Measurements from ENCODE around the gene S1PR4. TPM values are rescaled to one million over a fixed set of nuclear protein-coding genes. Genes with fewer than 3 reads are reported as not detected.
A peak's percentile ranks its signal among the peaks of the same experiment; 100 is the strongest.

S1PR4 gene
- total and polyA plus RNA-seq, 9 of the 15 experiments (the other 6 are each of a cell fraction or from before 2014, with no cell fraction given) = 0.27 TPM; not detected in 8

- TF ChIP-seq E4F1 (CRISPR knock-in tag; IDR thresholded peaks at IDR 0.05; ENCODE audit: borderline replicate concordance) = no peak
- TF ChIP-seq KLF10 (CRISPR knock-in tag; IDR thresholded peaks at IDR 0.05) = no peak
- TF ChIP-seq STAG1 (CRISPR knock-in tag; IDR thresholded peaks at IDR 0.05; ENCODE audit: borderline replicate concordance) = no peak
- no peak for TF ChIP-seq RNF2 (IDR thresholded peaks at IDR 0.05)
- TF ChIP-seq POLR2AphosphoS5 (IDR thresholded peaks at IDR 0.05; ENCODE audit: control insufficient read depth, insufficient read depth, low read depth, low read length) = no peak
- no peak for TF ChIP-seq CBFA2T2 (conservative IDR thresholded peaks at IDR 0.05)
- TF ChIP-seq RNF219 (CRISPR knock-in tag; IDR thresholded peaks at IDR 0.05) = no peak
- TF ChIP-seq HDAC1 (IDR thresholded peaks at IDR 0.05) = no peak
- TF ChIP-seq, protein P1, sequence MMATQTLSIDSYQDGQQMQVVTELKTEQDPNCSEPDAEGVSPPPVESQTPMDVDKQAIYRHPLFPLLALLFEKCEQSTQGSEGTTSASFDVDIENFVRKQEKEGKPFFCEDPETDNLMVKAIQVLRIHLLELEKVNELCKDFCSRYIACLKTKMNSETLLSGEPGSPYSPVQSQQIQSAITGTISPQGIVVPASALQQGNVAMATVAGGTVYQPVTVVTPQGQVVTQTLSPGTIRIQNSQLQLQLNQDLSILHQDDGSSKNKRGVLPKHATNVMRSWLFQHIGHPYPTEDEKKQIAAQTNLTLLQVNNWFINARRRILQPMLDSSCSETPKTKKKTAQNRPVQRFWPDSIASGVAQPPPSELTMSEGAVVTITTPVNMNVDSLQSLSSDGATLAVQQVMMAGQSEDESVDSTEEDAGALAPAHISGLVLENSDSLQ (IDR thresholded peaks at IDR 0.05) = no peak
- peak; percentile 81 for TF ChIP-seq ZFP36 (IDR thresholded peaks at IDR 0.05; ENCODE audit: low read depth, low read length, partially characterized antibody)
- TF ChIP-seq, protein P2, sequence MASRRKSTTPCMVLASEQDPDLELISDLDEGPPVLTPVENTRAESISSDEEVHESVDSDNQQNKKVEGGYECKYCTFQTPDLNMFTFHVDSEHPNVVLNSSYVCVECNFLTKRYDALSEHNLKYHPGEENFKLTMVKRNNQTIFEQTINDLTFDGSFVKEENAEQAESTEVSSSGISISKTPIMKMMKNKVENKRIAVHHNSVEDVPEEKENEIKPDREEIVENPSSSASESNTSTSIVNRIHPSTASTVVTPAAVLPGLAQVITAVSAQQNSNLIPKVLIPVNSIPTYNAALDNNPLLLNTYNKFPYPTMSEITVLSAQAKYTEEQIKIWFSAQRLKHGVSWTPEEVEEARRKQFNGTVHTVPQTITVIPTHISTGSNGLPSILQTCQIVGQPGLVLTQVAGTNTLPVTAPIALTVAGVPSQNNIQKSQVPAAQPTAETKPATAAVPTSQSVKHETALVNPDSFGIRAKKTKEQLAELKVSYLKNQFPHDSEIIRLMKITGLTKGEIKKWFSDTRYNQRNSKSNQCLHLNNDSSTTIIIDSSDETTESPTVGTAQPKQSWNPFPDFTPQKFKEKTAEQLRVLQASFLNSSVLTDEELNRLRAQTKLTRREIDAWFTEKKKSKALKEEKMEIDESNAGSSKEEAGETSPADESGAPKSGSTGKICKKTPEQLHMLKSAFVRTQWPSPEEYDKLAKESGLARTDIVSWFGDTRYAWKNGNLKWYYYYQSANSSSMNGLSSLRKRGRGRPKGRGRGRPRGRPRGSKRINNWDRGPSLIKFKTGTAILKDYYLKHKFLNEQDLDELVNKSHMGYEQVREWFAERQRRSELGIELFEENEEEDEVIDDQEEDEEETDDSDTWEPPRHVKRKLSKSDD (conservative IDR thresholded peaks at IDR 0.05; ENCODE audit: low read length) = no peak
- no peak for TF ChIP-seq HBP1 (CRISPR knock-in tag; IDR thresholded peaks at IDR 0.05)
- no peak for TF ChIP-seq BDP1 (IDR thresholded peaks at IDR 0.05; ENCODE audit: insufficient read depth, insufficient read length)
- no peak for TF ChIP-seq ZNF174 (CRISPR knock-in tag; IDR thresholded peaks at IDR 0.05)
- TF ChIP-seq, protein P3, sequence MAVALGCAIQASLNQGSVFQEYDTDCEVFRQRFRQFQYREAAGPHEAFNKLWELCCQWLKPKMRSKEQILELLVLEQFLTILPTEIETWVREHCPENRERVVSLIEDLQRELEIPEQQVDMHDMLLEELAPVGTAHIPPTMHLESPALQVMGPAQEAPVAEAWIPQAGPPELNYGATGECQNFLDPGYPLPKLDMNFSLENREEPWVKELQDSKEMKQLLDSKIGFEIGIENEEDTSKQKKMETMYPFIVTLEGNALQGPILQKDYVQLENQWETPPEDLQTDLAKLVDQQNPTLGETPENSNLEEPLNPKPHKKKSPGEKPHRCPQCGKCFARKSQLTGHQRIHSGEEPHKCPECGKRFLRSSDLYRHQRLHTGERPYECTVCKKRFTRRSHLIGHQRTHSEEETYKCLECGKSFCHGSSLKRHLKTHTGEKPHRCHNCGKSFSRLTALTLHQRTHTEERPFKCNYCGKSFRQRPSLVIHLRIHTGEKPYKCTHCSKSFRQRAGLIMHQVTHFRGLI (CRISPR knock-in tag; IDR thresholded peaks at IDR 0.05) = no peak
- TF ChIP-seq PHF20 (IDR thresholded peaks at IDR 0.05; ENCODE audit: partially characterized antibody) = peak; percentile 20
Measured at GRCh38 chr19:3142781-3143337, 35.7 kb upstream of the S1PR4 start (continued).

Data from K562 (cell line).